CD4-positive, CD25-positive, alpha-beta regulatory T cell (primary cell): ENCODE results near the gene HRH4. TPM values are rescaled to one million over a fixed set of nuclear protein-coding genes. Genes with fewer than 3 reads are reported as not detected.

ENCODE experiments used
- ATAC-seq, 2 donors: fragments of 150-1000 bp; cut with Tn5 transposase; one replicate each; pipeline ENCODE4 v1.10.0; 2021; ENCODE audit warnings: low read depth in 2 of 2, moderate number of reproducible peaks in 2 of 2, moderate library complexity in 1 of 2
- DNase-seq, 3 donors: peaks; one replicate each; pipeline versions ENCODE4 v3.0.0 to v3.0.0-alpha.2; 2012 to 2022; ENCODE audit warnings: mixed read lengths in 1 of 3
- H3K27ac ChIP-seq: one replicate; pipeline ENCODE4 v1.7.0; 2013; ENCODE audit warnings: mild to moderate bottlenecking, low read length; ENCODE audit not compliant: insufficient read depth, poor library complexity, severe bottlenecking
- H3K27me3 ChIP-seq: one replicate; pipeline ENCODE4 v1.7.0; 2013; ENCODE audit warnings: low read length; ENCODE audit not compliant: control insufficient read depth, insufficient read depth
- H3K36me3 ChIP-seq: one replicate; pipeline ENCODE4 v1.7.0; 2013; ENCODE audit warnings: mild to moderate bottlenecking, low read length, moderate library complexity; ENCODE audit not compliant: control insufficient read depth, insufficient read depth
- H3K4me1 ChIP-seq: 2 replicates; pipeline ENCODE4 v1.7.0; 2013; ENCODE audit warnings: mild to moderate bottlenecking, low read length; ENCODE audit not compliant: insufficient read depth, control insufficient read depth, poor library complexity, severe bottlenecking
- H3K4me3 ChIP-seq: one replicate; pipeline ENCODE4 v1.7.0; 2013; ENCODE audit warnings: low read depth, mild to moderate bottlenecking, low read length, moderate library complexity
- H3K9me3 ChIP-seq, 2 experiments: 1 replicate in 1 of 2; 2 replicates in 1 of 2; pipeline ENCODE4 v1.7.0; 2013; ENCODE audit warnings: low read length in 2 of 2, mild to moderate bottlenecking in 1 of 2, moderate library complexity in 1 of 2; ENCODE audit not compliant: control insufficient read depth in 2 of 2
- H3K27ac Mint-ChIP-seq, 3 donors: one replicate each; pipeline ENCODE4 v1.8.0; 2020 to 2022; ENCODE audit warnings: mild to moderate bottlenecking in 3 of 3, mixed read lengths in 3 of 3, moderate library complexity in 2 of 3
- H3K27me3 Mint-ChIP-seq: one replicate; pipeline ENCODE4 v1.8.0; 2022; ENCODE audit warnings: mild to moderate bottlenecking, mixed read lengths
- H3K36me3 Mint-ChIP-seq: one replicate; pipeline ENCODE4 v1.8.0; 2020; ENCODE audit warnings: mixed read lengths
- H3K4me1 Mint-ChIP-seq, 4 donors: one replicate each; pipeline ENCODE4 v1.8.0; 2020 to 2022; ENCODE audit warnings: mixed read lengths in 4 of 4, mild to moderate bottlenecking in 1 of 4
- H3K4me3 Mint-ChIP-seq, 4 donors: one replicate each; pipeline ENCODE4 v1.8.0; 2020 to 2022; ENCODE audit warnings: mild to moderate bottlenecking in 4 of 4, mixed read lengths in 4 of 4, moderate library complexity in 3 of 4
- H3K9me3 Mint-ChIP-seq, 7 donors: one replicate each; pipeline ENCODE4 v1.8.0; 2020 to 2022; ENCODE audit warnings: mixed read lengths in 7 of 7, mild to moderate bottlenecking in 3 of 7, moderate library complexity in 2 of 7
- polyA plus RNA-seq, 4 donors: library from polyadenylated mRNA; unstranded; fragments of 300-500 nt; fragmentation: Illumina TruSeq; gene quantifications; one replicate each; pipeline ENCODE4 v1.2.3, GENCODE V29; 2021
- total RNA-seq: library from RNA; stranded (reverse); gene quantifications from one replicate; pipeline ENCODE4 v1.2.3, GENCODE V29; 2022

Gene HRH4
- total and polyA plus RNA-seq, 5 donors from 2014 or later: 0.18 to 1.5 (median 0.95) TPM

GRCh38 chr18:24509435-24509834 is 49.0 kb downstream of the HRH4 start:
- Mint-ChIP-seq H3K27me3 (peaks cover 4% of the 10 kb centered on the region), H3K27ac (no peak overlapping the region), H3K4me3 (no peak overlapping the region), H3K36me3 (no peaks in the 10 kb centered on the region), H3K9me3 (peaks cover 0 to 3% (median 0%) of the 10 kb centered on the region in 7 donors), H3K4me1 (no peaks in the 10 kb centered on the region)
- H3K27ac ChIP-seq: no peak overlapping the region
- ATAC-seq (no peak), DNase-seq (no peak)
- no peak overlapping the region for H3K4me3 ChIP-seq
- no peaks in the 10 kb centered on the region for H3K9me3 ChIP-seq
- H3K36me3 ChIP-seq: no peaks in the 10 kb centered on the region
- H3K4me1 ChIP-seq: no peaks in the 10 kb centered on the region
- H3K27me3 ChIP-seq: peaks cover 6% of the 10 kb centered on the region

GRCh38 chr18:24514439-24514838 is 54.0 kb downstream of the HRH4 start:
- H3K4me3 Mint-ChIP-seq: no peak overlapping the region
- Histone ChIP-seq H3K9me3 (no peaks in the 10 kb centered on the region), H3K36me3 (no peaks in the 10 kb centered on the region), H3K27me3 (no peaks in the 10 kb centered on the region), H3K4me3 (no peak overlapping the region), H3K27ac (no peak overlapping the region), H3K4me1 (no peaks in the 10 kb centered on the region)
- H3K4me1 Mint-ChIP-seq: no peaks in the 10 kb centered on the region
- no peaks in the 10 kb centered on the region for H3K36me3 Mint-ChIP-seq
- no peak overlapping the region for H3K27ac Mint-ChIP-seq
- DNase-seq (peak in 2 of 3 donors; percentile 7 to 42), ATAC-seq (no peak)
- H3K9me3 Mint-ChIP-seq: peaks cover 0 to 1% (median 0%) of the 10 kb centered on the region in 7 donors
- peaks cover 12% of the 10 kb centered on the region for H3K27me3 Mint-ChIP-seq

GRCh38 chr18:24515721-24516120 is 55.3 kb downstream of the HRH4 start:
- H3K36me3 ChIP-seq: no peaks in the 10 kb centered on the region
- H3K36me3 Mint-ChIP-seq: no peaks in the 10 kb centered on the region
- H3K4me1 ChIP-seq: no peaks in the 10 kb centered on the region
- no peaks in the 10 kb centered on the region for H3K9me3 ChIP-seq
- H3K4me3 ChIP-seq: no peak overlapping the region
- ATAC-seq (no peak), DNase-seq (no peak)
- H3K9me3 Mint-ChIP-seq: peaks cover 0 to 1% (median 0%) of the 10 kb centered on the region in 7 donors
- H3K27me3 Mint-ChIP-seq: peaks cover 13% of the 10 kb centered on the region
- H3K27ac Mint-ChIP-seq: no peak overlapping the region
- no peaks in the 10 kb centered on the region for H3K27me3 ChIP-seq
- no peaks in the 10 kb centered on the region for H3K4me1 Mint-ChIP-seq
- H3K4me3 Mint-ChIP-seq: no peak overlapping the region
- H3K27ac ChIP-seq: no peak overlapping the region

GRCh38 chr18:24516261-24516660 is 55.8 kb downstream of the HRH4 start:
- H3K9me3 ChIP-seq: no peaks in the 10 kb centered on the region
- Mint-ChIP-seq H3K9me3 (peaks cover 0 to 1% (median 0%) of the 10 kb centered on the region in 7 donors), H3K4me1 (no peaks in the 10 kb centered on the region), H3K4me3 (no peak overlapping the region), H3K36me3 (no peaks in the 10 kb centered on the region), H3K27me3 (peaks cover 13% of the 10 kb centered on the region), H3K27ac (no peak overlapping the region)
- no peak for DNase-seq
- no peak overlapping the region for H3K27ac ChIP-seq
- no peaks in the 10 kb centered on the region for H3K27me3 ChIP-seq
- no peak overlapping the region for H3K4me3 ChIP-seq
- no peak for ATAC-seq
- H3K4me1 ChIP-seq: no peaks in the 10 kb centered on the region
- H3K36me3 ChIP-seq: no peaks in the 10 kb centered on the region

GRCh38 chr18:24517554-24517953 is 57.1 kb downstream of the HRH4 start:
- Histone ChIP-seq H3K4me3 (no peak overlapping the region), H3K9me3 (no peaks in the 10 kb centered on the region), H3K27me3 (no peaks in the 10 kb centered on the region), H3K36me3 (no peaks in the 10 kb centered on the region), H3K4me1 (no peaks in the 10 kb centered on the region), H3K27ac (no peak overlapping the region)
- no peak overlapping the region for H3K4me3 Mint-ChIP-seq
- H3K9me3 Mint-ChIP-seq: peaks cover 0 to 1% (median 0%) of the 10 kb centered on the region in 7 donors
- DNase-seq (no peak), ATAC-seq (no peak)
- no peaks in the 10 kb centered on the region for H3K4me1 Mint-ChIP-seq
- peaks cover 13% of the 10 kb centered on the region for H3K27me3 Mint-ChIP-seq
- H3K36me3 Mint-ChIP-seq: no peaks in the 10 kb centered on the region
- H3K27ac Mint-ChIP-seq: no peak overlapping the region

- Histone ChIP-seq H3K27ac (no peak overlapping the region), H3K27me3 (no peaks in the 10 kb centered on the region), H3K36me3 (no peaks in the 10 kb centered on the region), H3K4me3 (no peak overlapping the region), H3K4me1 (no peaks in the 10 kb centered on the region), H3K9me3 (no peaks in the 10 kb centered on the region)
- no peak overlapping the region for H3K4me3 Mint-ChIP-seq
- no peak overlapping the region for H3K27ac Mint-ChIP-seq
- no peaks in the 10 kb centered on the region for H3K36me3 Mint-ChIP-seq
- H3K9me3 Mint-ChIP-seq: no peaks in the 10 kb centered on the region
- no peak for ATAC-seq
- DNase-seq: no peak
- peaks cover 13% of the 10 kb centered on the region for H3K27me3 Mint-ChIP-seq
- H3K4me1 Mint-ChIP-seq: no peaks in the 10 kb centered on the region
These were observed 58.2 kb downstream of the HRH4 start for GRCh38 chr18:24518596-24518995.

Other genes starting within 250 kb of the HRH4 start
- gene OSBPL1A, start 62.8 kb upstream of the HRH4 start, total RNA-seq: 2.7 TPM
- 1 to 10 TPM in 2 of 4 donors, under 1 TPM in 2; 0.40 to 5.8 (median 1.5) TPM for gene OSBPL1A, start 62.8 kb upstream of the HRH4 start, polyA plus RNA-seq
- 12.2 TPM for gene IMPACT, start 34.0 kb upstream of the HRH4 start, total RNA-seq
- gene IMPACT, start 34.0 kb upstream of the HRH4 start, polyA plus RNA-seq: 10 to 100 TPM; 11.8 to 19.3 (median 15.4) TPM